ENCODE data around the gene THOC1.
"Not testable (repeated sequence)": the region's sequence is repeated elsewhere in the genome, so short reads cannot be mapped to it uniquely, and the experiment has no call there.

The THOC1 gene, protein sequence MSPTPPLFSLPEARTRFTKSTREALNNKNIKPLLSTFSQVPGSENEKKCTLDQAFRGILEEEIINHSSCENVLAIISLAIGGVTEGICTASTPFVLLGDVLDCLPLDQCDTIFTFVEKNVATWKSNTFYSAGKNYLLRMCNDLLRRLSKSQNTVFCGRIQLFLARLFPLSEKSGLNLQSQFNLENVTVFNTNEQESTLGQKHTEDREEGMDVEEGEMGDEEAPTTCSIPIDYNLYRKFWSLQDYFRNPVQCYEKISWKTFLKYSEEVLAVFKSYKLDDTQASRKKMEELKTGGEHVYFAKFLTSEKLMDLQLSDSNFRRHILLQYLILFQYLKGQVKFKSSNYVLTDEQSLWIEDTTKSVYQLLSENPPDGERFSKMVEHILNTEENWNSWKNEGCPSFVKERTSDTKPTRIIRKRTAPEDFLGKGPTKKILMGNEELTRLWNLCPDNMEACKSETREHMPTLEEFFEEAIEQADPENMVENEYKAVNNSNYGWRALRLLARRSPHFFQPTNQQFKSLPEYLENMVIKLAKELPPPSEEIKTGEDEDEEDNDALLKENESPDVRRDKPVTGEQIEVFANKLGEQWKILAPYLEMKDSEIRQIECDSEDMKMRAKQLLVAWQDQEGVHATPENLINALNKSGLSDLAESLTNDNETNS

DNA sequence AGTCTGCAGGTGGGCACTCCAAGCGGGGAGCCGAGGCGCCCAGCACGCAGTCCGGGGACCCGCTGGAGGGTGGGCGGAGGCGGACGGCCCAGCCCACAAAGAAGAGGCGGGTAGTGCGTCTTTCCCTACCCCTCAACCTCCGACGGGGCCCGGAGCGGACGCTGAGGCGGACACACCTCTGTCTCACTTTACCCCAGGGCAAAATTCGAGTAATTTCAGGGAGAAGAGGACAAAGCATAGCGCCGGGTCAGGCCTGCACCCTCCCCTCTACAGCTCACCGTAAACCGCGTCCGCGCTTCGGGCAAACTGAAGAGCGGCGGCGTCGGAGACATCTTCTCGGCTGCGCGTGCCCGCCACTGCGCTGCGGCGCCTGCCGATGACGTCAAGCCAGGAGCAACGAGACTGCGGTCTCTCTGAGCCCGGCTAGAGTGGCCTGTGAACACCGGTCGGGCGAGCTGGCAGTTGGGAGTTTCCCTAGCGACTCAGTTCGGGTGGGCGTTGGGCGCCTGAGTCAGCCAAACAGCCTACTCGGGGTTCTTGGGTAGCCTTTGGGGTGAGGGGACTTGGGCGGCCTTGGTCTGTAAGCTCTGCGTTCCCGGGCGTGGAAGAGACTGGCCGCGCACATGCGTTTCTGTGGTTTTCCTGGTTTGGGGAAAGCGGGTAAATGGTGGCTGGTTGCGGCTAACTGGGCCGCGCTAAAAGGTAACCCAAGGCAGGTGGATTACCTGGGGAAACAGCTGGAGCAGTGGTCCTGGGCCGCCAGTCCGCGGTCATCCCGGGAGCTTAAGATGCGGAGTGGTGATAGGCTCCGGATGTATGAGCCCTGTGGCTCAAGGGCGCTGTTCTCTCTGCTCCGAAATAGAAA, at the start of gene THOC1:
Gene THOC1 (minus strand): TSS at position 360 of the 865 bp plus-strand sequence. CDS start 28 bp downstream, at position 332.
- intact Hi-C loops (cut with DNase I), result loop anchor here (5.0 kb wide), 1 partner anchor 111 kb away; the partner anchor contains the start of gene USP14
- peak; percentile 89 to 99 (median 94) for DNase-seq

DNA sequence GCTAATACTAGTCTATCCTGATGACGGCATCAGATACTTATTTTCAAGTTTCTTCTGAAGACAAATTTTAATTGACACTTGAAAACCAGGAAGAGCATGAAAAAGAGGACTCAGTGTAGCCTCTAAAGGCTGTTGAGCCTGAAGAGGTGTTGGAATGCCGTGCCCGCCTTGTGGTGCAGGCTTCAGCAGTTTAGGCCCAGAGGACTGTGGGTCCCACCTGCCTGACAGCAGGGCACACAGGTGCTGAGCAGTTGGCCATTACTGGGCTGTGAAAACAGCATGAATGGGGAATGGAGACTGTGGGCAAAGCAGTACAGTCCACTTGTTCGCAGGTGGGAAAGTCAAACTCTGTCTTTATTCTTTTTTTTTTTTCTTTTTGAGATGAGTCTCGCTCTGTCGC, 49.8 kb upstream of the THOC1 start:
- DNase-seq, result no peak
- intact Hi-C loops (cut with DNase I), result no loop called here

DNA sequence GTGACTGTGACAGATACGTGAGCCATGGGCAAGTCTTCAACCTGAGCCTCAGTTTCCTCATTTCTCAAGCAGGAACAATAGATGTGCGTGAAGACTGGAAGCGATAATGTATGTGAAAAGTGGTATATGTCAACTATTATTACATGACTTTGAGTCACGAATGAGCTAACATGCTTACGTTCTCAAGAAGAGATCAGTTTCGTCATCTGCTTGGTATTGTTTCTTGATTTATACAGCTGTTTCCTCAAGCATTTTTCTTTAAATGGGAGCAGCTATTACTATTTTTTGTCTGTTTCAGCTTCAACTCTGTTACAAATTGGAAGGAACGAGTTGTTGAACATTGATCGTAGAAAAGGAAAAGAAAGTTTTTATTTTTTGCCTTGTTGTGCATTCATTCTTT, 48.5 kb upstream of the THOC1 start:
- DNase-seq, result no peak
- intact Hi-C loops (cut with DNase I), result no loop called here

DNA sequence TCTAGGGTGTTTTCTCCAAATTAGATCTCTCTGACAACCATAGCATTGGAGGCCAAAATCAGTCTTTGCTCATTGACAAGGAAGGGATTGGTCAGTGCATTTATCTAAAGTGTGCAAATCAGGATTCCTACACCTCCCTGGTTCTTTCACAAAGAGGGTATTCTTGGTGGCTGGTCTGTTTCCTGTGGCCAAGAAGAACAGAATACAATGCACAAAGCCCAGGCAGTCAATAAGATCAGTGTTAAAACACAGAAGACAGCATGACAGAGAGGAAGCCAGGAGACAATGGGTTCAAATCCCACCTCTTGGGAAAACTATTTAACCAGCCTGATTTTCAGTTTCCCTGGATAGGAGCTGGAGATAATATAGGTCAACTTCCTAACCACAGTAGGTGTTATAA, 46.1 kb upstream of the THOC1 start:
- no peak for DNase-seq

DNA sequence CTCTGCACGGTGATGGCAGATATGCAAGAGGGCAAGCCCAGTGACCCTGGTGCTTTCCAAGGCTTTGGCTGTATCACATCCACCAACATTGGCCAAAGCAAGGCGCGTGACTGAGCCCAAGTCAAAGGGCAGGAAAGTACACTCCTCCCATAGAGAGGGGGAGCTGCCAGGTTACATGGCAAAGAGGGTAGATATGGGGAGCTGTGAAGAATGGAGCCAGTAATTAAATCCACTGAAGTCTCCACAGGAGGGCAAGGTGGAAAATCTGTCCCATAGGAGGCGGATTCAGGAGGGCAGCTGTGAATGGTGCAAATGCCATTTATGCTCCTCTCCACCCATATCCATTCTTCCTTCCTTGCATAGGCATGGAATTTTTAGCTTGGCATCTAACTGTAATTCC, 44.6 kb upstream of the THOC1 start:
- intact Hi-C loops (cut with DNase I), result no loop called here

More for the DNA sequence above, 46.1 kb upstream of the THOC1 start:
- intact Hi-C loops (cut with DNase I), result no loop called here

DNA sequence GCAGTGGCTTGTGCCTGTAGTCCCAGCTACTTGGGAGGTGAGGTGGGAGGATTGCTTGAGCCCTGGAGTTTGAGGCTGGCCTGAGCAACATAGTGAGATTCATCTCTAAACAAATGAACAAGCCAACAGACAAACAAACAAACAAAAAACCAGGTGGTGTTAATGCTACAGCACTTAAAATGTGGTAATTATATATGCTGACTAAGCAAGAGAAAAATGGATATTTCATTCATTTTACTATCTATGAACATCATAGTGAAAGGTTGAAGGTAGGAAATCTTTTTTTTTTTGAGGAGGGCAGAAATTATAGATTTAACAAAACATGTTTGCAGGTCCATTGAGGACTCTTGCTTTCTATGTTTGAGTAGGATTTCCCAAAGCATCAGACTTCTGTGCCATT, 42.2 kb upstream of the THOC1 start:
- DNase-seq, result no peak
- intact Hi-C loops (cut with DNase I), result no loop called here

More for the DNA sequence above, 44.6 kb upstream of the THOC1 start:
- no peak for DNase-seq

DNA sequence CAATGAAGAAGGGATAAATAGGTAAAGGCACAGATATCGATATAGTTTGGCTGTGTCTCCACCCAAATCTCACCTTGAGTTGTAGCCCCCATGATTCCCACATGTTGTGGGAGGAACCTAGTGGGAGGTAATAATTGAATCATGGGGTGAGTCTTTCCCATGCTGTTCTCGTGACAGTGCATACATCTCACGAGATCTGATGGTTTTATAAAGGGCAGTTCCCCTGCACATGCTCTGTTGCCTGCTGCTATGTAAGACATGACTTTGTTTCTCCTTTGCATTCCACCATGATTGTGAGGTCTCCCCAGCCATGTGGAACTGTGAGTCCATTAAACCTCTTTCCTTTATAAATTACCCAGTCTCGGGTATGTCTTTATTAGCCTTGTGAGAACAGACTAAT, 40.2 kb upstream of the THOC1 start:
- intact Hi-C loops (cut with DNase I), result not testable (repeated sequence)

DNA sequence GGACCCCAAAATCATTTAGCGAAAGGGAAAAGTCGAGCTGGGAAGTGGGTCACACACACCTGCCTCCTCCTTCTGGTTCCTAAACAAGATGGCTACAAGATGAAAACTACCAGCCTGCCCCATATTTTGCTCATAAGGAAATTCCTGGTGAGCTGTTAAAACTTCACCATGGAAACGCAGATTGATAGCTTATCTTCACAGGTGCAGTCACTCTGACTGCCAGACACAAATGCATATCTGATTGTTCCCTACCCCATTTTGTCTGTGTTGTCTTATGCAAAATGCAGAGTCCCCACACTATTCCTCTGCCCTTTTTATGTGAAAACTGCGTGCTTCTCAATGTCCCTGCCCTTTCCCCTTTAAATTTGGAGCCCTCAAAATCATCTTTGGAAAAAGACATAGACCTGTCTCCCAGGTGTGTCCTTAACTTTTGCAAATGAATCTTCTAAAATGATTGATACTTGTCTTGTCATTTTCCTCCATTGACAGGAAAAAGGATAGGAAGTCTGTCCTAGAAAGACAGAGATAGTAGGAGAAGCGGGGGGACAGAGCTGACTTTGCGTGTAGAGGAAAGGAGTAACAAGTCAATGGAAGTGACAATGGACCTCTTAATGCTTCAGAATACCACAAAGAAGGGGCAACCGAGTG, 38.9 kb upstream of the THOC1 start:
- no peak for DNase-seq
- intact Hi-C loops (cut with DNase I), result no loop called here

More for the DNA sequence above, 40.2 kb upstream of the THOC1 start:
- not testable (repeated sequence) for DNase-seq

DNA sequence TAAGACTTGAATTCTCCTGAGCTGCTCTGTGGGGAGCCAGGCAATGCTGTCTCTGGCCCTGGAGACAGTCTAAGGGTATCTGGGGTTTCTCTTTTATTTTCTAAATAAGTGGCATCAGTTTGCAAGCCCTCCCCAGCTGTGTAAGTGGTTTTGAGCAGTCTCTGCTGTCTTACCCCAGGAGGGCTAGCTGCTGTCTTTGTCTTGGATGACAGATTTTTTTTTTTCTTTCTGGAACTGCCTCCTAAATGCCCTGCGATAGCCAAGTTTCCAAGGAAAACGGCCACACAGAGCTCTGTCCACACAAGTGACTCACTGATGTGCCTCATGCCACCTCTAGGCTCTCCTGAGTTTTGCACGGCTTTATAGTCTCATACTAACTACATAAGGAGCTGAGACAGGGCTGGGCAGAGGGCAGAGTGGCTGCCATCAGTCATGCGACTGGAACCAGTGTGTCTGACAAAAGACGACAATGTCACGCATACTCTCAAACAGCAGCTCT, 37.2 kb upstream of the THOC1 start:
- intact Hi-C loops (cut with DNase I), result no loop called here
- no peak for DNase-seq

DNA sequence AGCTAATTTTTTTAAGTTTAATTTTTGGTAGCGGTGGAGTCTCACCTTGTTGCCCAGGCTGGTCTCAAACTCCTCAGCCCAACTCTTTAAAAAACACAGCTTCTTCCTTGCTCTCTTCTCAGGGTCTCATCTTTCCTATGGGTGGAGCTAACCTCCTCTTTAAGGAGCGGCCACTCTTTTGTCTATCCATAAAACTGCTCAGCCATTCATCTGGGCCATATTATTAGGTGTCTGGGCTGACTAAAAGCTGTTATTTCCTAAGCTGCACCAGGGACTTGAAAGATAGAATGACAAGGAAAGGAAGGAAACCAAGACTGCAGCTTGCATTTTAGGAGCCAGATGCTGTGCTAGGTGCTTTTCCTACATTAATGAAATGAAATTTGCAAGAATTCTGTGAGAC, 35.8 kb upstream of the THOC1 start:
- intact Hi-C loops (cut with DNase I), result no loop called here
- no peak for DNase-seq

DNA sequence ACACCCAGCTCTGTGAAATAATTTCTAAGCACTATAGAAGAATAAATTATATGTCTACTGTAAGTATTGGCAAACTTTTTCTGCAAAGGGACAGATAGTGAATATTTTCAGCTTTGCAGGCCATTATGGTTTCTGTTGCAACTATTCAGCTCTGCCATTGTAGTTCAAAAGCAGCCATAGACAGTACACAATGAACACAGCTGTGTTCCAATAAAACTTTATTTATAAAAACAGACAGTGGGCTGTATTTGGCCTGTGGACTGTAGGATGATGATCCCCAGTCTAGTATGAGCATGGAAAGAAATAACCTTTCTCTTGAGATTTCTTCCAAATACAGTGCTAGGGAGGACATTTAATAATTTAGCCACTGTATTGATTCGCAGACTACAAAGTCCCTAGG, 35.2 kb upstream of the THOC1 start:
- DNase-seq, result no peak
- intact Hi-C loops (cut with DNase I), result no loop called here

DNA sequence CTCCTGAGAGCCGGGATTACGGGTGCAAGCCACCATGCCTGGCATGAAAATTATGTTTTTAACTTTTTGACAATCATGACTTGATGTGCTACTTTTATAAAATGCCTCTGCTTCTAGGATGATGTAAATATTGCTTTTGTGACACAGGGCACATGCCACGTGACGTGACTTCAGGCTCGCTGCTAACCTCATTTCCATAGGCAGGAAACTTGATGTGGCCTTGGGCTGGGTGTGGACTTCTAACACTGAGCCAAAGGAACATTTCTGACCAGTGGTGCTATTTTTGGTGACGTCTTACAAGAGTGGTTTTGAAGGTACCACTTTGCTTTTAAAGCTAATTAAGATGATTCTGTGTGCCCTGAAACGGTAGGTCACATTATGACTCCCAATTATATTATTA, 34.2 kb upstream of the THOC1 start:
- no peak for DNase-seq
- intact Hi-C loops (cut with DNase I), result no loop called here

DNA sequence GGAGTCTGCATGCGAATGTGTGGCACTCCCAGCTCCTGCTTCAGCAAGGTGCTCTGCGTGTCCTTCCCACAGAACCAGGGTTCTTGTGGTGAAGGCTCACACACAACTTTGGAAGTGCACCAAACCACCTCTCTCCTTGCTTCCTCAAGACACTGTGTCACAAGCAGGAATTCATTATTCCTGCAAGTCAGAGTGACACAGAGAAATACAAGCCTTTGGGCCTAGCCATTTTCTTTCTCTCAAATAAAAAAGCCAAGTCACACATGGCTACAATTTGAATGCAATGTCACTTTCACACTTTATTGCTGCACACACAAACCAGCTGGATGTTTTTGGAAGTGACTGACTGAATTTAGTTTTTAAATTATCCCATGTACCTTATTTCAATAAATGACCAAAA, 30.1 kb upstream of the THOC1 start:
- intact Hi-C loops (cut with DNase I), result no loop called here
- DNase-seq, result no peak

DNA sequence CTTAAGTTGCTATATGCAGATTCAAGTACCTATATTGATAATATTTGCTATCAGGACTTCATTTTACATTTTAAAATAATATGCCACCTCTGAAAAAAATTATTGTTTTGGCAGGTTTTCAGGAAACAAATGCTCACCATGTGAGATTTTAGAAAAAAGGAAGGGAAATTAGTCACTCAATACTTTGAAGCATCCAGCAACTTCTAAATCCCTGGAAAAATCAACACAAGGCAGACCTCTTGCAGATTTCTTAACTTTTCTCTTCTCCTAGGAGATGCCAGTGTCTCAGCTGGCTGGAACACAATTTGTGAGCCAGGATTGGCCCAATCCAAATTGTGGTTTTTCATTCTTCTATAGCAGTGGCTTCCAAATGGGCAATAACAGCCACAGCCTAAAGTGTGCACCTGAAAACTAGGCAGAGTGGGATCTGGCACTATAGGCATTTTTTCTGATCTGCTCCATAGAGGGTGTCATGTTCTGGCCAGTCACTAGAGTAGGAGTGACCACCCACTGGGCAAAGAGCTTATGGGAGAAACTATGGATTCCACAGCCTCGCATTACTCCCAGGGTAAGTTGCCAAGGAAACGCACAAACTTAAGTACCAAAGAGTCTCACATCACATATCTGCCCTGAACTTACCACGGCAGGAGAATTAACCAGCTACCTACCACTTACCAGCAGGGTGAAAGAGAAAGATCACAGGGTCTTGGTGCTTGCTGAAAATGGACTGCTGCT, 28.1 kb upstream of the THOC1 start:
- intact Hi-C loops (cut with DNase I), result no loop called here
- DNase-seq, result no peak

DNA sequence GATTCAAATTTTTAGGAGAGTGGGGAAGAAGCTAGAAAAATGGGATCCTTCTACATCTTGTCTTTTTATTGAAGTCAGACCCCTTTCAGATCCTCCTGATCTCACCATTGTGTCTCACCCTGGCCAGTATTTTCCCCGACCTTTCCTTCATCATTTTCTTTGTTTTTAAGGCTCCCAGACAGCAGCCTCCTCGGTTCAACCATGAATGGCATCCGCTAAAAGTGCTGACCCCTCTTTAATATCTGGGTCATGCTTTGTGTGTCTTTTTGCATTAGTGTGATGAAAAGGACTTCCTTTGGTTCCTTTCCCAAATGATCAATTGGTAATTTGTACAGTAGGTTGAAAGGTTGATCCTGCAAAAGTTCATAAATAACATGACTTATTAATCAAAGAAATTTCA, 26.7 kb upstream of the THOC1 start:
- DNase-seq, result no peak
- intact Hi-C loops (cut with DNase I), result no loop called here

DNA sequence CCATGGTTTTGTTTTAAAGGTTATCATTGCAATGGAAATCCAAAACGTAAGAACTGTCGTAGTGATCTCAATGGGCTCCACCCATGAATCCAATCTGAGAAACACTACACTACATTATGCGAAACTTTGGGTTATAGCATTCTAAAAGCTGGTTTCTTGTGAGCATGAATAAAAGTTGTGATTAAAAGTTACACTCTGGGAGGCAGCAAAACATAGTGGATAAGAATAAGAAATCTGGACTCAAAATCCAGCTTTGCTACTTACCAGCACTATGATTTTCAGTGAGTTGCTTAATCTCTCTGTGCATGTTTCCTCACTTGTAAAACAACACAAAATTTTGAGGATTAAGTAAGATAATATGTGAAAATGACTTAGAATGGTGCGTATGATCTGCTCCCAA, 25.7 kb upstream of the THOC1 start:
- intact Hi-C loops (cut with DNase I), result no loop called here
- no peak for DNase-seq

DNA sequence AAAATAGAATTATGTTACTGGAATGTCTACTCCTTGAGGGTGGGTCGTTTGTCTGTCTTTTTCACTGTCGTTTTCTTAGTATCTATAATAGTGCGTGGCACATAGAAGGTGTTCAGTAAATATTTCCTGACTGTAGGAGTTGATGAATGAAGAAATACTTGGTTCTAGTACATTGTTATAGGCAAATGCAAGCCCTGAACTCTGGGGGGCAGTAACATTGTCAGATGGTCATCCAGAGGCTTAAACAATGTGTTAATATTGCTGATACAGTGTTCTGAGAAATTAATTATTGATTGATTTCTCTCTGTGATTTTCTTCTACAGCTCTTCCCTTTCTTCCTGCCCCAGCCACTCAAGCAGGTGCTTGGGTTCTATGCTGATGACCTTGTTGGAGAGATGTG, 24.4 kb upstream of the THOC1 start:
- DNase-seq, result no peak
- intact Hi-C loops (cut with DNase I), result no loop called here

DNA sequence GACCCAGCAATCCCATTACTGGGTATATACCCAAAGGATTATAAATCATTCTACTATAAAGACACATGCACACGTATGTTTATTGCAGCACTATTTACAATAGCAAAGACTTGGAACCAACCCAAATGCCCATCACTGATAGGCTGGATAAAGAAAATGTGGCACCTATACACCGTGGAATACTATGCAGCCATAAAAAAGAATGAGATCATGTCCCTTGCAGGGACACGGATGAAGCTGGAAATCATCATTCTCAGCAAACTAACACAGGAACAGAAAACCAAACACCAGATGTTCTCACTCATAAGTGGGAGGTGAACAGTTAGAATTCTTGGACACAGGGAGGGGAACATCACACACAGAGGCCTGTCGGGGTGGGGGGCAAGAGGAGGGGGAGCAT, 22.1 kb upstream of the THOC1 start:
- DNase-seq, result not testable (repeated sequence)
- intact Hi-C loops (cut with DNase I), result loop anchor here (10.0 kb wide), 1 partner anchor 545 kb away; no protein-coding TSS in a partner anchor

DNA sequence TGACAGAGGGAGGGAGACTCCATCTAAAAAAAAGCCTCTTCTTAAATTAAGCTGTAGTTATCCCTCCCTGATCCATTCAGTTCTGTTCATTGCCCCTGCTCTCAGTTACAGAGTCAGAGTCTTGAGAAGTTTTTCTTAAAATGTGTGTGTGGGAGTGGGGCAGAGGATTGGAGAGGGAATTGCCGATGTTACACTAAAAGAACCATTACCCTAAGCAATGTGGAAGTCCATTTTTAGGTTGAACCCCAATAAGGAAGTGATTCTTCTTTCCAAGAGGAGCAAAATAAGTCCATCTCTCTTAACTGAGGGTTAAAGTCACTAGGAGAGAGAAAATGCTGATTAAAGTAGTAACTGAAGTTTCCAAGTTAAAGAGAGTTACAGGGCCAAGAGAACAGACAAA, 21.2 kb upstream of the THOC1 start:
- no peak for DNase-seq
- intact Hi-C loops (cut with DNase I), result loop anchor here (10.0 kb wide), 1 partner anchor 546 kb away; no protein-coding TSS in a partner anchor
